GM18858 (cell line): ENCODE measurements around the gene WDR45B.

Source experiments
- ATAC-seq: cut with Tn5 transposase; IDR thresholded peaks from one replicate; pipeline ENCODE4 v1.9.1; 2021; ENCODE audit not compliant: unreplicated experiment

The WDR45B gene

GRCh38 chr17:82678265-82678891, 30.1 kb upstream of the WDR45B start:
- no peak for ATAC-seq

DNA sequence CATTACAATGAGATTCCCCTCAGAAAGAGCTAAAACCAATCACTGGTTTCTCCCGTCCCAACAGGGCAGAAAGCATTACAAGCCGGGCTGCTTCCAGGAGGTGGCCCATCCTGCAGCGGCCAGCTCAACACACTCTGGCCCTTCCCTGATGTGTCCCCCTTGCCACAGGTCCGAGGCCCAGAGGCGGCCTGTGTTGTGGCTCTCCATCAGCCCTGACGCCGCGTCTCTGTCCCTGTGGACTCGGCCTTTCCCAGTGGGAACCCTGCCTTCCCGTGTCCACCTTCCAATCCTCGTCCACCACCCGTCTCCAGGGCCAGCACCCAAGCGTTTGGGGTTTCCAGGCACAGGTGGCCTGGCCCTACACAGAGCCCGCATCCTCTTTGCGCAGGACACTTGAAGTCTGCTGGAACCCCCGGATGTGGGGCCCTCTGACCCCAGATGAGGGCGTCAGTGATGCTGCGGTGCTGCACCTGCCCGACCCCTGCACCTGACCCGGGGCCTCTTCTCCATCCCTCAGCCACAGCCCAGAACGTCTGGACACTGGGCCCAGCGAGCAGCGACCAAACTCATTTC, 29.2 kb upstream of the WDR45B start:
- no peak for ATAC-seq

- ATAC-seq, result no peak
Observed at GRCh38 chr17:82675476-82676245, 27.4 kb upstream of the WDR45B start.

GRCh38 chr17:82674656-82675475, 26.6 kb upstream of the WDR45B start:
- ATAC-seq, result no peak

DNA sequence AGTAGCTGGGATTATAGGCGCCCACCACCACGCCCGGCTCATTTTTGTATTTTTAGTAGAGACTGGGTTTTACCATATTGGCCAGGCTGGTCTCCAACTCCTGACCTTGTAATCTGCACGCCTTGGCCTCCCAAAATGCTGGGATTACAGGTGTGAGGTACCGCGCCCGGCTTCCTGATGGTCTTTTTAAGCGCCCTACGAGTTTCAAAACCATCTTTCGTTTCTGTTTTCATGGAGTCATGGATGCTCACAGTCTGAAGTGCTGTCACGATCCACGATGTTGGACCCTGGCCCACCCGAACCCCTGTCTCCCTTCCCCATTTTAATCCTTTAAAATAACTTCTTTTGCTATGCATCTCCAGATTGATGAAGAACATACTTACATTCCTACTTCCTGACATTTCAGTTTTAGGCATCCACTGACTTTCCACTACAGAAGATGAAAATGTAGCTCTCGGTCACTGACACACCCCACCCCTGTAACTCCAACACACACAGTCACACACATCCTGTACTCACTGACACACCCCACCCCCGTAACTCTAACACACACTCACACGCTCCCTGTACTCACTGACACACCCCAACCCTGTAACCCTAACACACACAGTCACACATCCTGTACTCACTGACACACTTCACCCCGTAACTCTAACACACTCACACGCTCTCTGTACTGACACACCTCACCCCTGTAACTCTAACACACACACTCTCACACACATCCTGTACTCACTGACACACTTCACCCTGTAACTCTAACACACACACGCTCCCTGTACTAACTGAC, 22.6 kb upstream of the WDR45B start:
- no peak for ATAC-seq

DNA sequence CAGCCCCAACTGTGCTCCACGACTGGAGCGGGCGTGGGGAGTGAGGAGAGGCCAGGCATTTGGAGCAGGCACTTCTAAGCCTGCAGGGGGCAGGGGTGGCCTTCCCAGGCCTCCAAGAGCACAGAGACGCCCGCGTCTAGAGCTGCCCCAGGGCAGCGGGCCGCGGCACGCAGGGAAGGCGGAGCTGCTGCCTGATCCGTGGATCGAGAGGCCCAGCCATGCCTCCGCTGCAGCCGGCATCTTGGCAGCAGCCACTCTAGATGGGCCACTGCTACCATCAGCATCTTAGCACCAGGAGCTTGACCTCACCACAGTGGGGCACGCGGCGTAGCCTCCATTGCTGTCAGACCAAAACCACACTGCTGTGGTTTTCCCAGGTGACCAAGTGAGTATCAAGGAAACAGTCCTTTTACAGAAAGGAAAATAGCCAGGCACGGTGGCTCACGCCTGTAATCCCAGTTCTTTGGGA, 20.4 kb upstream of the WDR45B start:
- ATAC-seq, result no peak

- no peak for ATAC-seq
Observed at GRCh38 chr17:82668024-82668630, 19.9 kb upstream of the WDR45B start.

- no peak for ATAC-seq
Observed at GRCh38 chr17:82667668-82668000, 19.4 kb upstream of the WDR45B start.

- no peak for ATAC-seq
Observed at GRCh38 chr17:82666931-82667667, 18.9 kb upstream of the WDR45B start.

- ATAC-seq, result no peak
Observed at GRCh38 chr17:82665891-82666290, 17.6 kb upstream of the WDR45B start.

GRCh38 chr17:82665217-82665616, 17.0 kb upstream of the WDR45B start:
- no peak for ATAC-seq

DNA sequence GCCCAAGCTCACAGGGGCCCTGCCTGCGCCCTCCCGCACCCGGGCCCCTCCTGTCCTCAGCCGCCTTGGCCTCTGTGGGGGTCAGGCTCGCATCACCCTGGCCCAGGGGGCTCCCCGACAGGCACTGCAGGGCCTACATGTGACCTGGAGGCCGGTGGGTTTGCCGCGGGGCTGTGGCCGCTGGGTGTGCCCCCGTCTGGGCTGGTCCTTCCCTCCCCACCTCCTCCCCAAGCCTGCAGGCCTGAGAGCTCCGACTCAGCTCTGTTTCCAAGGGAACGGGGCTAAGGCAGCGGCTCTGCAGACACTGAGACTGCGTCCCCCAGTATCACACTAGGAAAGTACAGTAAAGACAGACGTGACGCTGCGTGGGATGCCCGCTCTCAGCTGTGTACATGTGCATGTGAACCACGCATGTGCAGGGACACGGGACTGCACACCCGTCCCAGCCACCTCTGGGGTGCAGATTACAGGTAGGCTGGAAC, 16.5 kb upstream of the WDR45B start:
- ATAC-seq, result no peak

DNA sequence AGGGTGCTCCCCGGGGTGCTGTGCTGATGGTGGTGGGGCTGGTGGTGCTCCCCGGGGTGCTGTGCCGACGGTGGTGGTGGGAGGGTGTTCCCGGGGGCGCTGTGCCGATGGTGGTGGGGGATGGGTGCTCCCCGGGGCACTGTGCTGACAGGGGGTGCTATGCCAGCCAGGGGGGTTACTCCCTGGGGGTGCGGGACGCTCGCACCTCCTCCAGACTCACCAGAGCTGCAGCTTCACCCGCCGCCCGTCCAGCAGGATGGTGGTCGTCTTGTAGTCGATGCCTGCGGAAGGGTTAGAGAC, 16.0 kb upstream of the WDR45B start:
- ATAC-seq, result no peak

- no peak for ATAC-seq
Observed at GRCh38 chr17:82663381-82664275, 15.4 kb upstream of the WDR45B start.

DNA sequence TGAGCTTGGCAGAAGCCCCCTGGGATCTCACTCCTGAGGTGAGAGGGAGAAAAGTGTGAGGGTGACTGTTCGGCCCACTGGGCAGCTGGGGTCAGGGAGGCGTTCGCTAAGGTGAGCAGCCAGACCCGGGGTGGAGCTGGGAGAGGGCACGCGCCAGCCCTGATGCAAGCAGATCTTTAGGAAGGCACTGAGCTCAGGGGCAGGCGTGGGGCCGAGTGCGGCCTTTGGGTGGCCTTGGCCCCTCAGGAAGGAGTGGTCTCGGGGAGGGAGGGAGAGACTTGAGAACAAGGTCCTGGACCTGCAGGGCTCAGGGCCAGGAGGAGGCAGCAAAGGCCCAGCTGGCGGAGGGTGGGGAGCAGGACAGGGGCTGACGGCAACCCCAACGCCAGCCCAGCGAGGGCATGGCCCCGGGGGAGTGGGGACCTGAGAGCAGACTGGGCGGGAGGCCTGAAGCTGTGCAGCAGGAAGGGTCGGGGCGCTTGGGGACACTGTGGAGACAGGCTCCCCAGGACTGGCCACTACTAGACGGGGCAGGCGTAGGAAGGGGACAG, 14.5 kb upstream of the WDR45B start:
- no peak for ATAC-seq

- no peak for ATAC-seq
Observed at GRCh38 chr17:82661717-82662683, 13.8 kb upstream of the WDR45B start.

DNA sequence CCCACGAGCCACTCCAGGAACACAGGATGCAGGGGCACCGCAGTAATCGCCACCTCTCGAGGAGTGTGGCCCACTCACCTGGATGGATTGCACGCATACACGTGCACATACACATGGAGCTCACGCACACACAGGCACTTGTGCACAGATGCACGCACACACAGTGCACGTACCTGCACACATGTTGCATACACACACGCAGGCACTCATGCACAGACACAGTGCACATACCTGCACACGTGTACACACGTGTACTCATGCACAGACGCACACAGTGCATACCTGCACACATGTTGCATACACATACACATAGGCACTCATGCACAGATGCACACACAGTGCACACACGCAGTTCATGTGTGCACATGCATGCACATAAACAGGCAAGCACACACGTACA, 11.6 kb upstream of the WDR45B start:
- ATAC-seq, result no peak
